NCI-H1417 (cell line): ENCODE data around the gene ERGIC1.

Source experiments
- DNase-seq, 3 experiments: peaks; one replicate each; lab custom pipeline; 2025; lab: John Stamatoyannopoulos, UW

ERGIC1 gene

GRCh38 chr5:172949426-172949825, 115.4 kb downstream of the ERGIC1 start:
- DNase-seq = no peak

DNA sequence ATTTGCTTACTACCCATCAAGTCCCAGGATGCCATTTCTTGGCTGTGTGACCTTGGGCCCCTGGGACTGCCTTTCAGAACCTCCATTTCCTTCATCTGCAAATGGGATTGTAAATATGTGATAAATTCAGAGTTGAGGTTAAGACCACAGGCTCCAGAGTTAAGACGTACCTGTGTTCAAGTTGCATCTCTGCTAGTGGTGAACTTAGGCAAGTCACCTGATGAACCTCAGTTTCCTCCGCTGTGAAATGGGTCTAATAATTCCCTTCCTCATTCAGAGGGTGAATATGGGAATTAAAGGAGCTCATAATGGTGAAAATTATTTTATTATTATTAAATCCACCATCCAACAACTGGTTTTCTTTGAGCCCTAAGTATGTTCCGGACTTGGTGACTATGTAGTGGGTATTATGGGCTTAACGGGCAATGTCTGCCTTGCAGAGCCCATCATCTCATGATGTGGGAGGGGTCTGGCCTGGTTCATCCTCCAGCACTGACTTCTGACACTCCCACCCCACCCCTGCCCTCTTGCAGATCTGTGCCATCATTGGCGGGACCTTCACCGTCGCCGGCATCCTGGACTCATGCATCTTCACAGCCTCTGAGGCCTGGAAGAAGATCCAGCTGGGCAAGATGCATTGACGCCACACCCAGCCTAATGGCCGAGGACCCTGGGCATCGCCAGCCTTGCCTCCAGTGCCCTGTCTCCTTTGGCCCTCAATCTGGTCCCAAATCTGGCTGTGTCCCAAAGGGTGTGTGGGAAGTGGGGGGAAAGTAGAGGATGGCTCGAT, 116.3 kb downstream of the ERGIC1 start:
- DNase-seq = no peak

DNA sequence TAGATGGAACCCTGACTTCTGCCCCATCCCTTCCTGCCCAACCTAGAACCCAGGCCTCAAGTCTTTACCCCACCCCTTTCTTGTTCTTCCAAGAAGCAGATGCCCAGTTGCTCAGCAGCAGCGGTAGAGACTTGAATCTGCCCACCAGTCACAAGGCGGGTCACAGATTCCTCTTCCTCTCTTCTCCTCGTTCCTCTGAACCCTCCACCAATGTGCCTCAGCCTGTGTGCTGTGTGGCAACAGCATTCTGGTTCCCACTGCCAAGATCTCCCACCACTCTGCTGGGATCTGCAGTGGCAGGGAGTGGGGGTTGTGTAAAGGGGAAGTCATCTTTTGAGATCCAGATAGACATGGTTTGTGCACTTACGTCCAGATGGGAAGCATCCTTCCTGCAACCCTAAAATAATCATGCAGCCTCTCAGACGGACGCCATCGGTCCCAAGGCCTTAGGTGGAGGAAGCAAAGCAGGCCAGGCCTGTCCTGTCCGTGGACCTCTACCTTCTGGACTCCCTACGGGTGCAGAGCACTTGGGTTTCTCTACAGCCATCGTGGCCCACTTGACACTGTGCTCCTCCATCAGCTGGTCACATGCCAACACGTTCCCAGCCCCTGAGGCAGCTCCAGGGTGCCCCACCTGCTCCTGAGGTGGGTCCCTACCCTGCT, 117.5 kb downstream of the ERGIC1 start:
- no peak for DNase-seq

GRCh38 chr5:172952034-172952511, 118.0 kb downstream of the ERGIC1 start:
- DNase-seq = no peak

- DNase-seq = no peak
These were observed 120.0 kb downstream of the ERGIC1 start for GRCh38 chr5:172953776-172954675.

- DNase-seq = no peak
These were observed 120.7 kb downstream of the ERGIC1 start for GRCh38 chr5:172954751-172955159.

DNA sequence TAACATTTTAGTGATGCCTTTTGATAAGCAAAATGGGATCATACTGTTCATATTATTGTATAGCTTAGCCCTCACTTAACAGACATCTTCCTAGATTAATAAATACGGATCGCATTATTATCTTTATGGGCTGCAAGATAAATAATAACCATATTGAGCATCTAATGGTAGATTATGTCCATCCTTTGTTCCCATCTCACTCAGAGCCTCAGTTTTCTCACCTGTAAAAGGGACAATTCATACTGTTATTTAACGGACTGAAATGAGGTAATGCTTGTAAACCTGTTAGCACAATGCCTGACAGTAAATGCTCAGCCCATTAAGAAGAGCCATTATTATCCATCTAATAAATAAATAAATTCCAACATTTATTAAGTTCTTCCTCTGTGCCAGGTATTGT, 122.2 kb downstream of the ERGIC1 start:
- DNase-seq = no peak

- no peak for DNase-seq
These were observed 122.9 kb downstream of the ERGIC1 start for GRCh38 chr5:172956936-172957335.

- DNase-seq = no peak
These were observed 123.4 kb downstream of the ERGIC1 start for GRCh38 chr5:172957458-172957857.

- peak; percentile 33 to 74 (median 69) for DNase-seq
These were observed 124.4 kb downstream of the ERGIC1 start for GRCh38 chr5:172958331-172959046.

- DNase-seq = no peak
These were observed 126.1 kb downstream of the ERGIC1 start for GRCh38 chr5:172959824-172960799.

- DNase-seq = no peak
These were observed 135.9 kb downstream of the ERGIC1 start for GRCh38 chr5:172969921-172970320.

GRCh38 chr5:172971482-172971881, 137.4 kb downstream of the ERGIC1 start:
- DNase-seq = no peak

DNA sequence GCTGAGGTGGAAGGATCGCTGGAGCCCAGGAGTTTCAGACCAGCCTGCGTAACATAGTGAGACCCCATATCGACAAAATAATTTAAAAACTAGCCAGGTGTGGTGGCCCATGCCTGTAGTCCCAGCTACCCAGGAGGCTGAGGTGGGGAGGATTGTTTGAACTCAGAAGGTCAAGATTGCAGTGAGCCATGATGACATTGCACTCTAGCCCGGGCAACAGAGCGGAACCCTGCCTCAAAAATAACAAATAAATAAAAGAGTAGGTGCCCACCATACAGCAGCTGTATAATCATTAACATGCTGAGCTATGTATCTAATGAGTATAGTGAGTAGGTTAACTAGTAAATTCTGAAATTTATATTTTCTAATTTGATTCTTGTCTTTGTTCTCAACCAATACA, 138.5 kb downstream of the ERGIC1 start:
- no peak for DNase-seq

DNA sequence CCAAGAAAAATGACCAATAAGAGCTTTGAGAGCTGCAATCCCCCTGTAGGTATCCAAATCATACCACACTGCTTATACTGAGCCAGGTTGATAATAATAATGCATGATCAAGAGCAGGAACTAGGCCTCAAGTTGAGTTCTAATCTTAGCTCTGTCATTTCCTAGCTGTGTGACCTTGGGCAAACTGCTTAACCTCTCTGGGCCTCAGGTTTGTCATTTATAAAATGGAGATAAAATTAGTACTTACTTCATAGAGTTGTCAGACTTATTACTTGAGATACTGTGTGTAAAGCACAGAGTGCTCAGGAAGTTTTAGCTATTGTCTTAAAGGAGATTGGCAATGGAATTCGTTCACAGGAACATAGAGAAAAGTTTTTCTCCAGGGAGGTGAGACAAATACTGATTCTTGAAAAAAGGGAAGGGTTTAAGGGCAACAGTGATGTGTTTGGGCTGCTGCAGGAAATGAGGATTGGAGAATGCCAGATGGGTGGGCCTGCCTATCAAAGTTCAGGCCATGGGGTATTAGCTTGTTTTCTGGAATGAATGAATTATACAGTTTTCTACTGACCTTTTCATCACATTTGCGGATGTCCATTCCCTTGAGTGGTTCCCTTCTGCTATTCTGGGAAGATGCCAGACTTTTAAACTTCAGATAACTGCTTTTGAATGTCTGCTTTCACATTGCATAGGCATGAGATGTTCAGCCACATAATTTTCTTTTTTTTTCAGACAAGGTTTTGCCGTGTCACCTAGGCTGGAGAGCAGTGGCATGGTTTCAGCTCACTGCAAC, 139.3 kb downstream of the ERGIC1 start:
- DNase-seq = no peak

GRCh38 chr5:172973931-172974330, 139.9 kb downstream of the ERGIC1 start:
- no peak for DNase-seq

GRCh38 chr5:172975289-172975688, 141.2 kb downstream of the ERGIC1 start:
- no peak for DNase-seq

DNA sequence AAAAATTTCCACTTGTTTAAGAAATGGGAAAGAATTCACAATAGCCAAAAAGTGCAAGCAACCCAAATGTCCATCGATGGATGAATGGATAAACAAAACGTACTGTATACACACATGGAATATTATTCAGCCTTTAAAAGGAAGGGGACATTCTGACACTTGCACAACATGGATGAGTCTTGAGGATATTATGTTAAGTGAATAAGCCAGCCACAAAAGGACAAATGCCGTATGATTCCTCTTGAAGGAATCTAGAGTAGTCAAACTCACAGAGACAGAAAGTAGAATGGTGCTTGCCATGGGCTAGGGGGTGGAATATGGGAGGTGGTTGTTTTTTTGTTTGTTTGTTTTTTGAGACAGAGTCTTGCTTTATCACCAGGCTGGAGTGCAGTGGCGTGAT, 145.7 kb downstream of the ERGIC1 start:
- no peak for DNase-seq

GRCh38 chr5:172981931-172982330, 147.9 kb downstream of the ERGIC1 start:
- DNase-seq = no peak
